ENCODE results near the gene NCAPG2.

DNA sequence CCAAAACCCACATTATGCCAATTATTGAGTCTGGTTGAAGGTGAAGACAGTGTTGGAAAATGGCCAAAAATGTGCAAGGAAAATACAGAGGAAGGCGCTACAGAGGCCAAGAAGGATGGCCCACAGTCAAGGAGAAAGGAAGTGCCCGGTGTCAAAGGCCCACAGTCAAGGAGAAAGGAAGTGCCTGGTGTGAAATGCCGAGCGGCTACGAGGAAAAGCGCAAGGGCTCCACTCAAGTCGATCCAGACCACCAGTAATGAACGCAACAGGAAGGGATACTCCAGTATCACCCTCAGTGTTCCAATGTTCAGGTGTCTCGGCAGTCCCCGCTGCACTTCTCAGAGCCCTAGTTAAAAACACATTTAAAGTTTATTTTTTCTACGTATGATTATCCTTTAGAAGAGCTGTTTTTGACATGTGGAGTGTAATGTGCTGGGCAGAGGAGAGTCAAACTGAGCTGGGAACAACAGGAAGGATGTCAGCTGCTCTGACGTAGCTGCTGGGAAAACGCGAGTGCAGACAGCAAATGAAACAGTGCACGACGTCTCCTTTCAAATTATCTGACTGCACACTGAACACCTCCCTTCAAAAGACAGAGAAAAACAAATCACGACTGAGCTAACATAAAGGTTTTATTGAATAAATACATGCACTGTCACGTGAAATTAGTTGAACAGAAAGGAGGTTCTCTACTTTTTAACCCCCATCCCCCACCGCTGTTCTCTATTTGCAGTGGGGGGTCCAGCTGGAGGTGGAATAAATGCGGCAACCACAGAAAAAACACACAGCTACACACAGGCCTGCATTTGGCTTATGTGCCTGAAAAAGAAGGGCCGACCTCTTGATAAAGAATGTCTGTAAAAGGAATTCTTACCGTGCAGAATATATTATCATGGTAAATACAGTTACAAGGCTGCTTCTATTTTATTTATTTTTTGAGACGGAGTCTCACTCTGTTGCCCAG is 26.1 kb upstream of the NCAPG2 start:
- TF ChIP-seq, protein P1, sequence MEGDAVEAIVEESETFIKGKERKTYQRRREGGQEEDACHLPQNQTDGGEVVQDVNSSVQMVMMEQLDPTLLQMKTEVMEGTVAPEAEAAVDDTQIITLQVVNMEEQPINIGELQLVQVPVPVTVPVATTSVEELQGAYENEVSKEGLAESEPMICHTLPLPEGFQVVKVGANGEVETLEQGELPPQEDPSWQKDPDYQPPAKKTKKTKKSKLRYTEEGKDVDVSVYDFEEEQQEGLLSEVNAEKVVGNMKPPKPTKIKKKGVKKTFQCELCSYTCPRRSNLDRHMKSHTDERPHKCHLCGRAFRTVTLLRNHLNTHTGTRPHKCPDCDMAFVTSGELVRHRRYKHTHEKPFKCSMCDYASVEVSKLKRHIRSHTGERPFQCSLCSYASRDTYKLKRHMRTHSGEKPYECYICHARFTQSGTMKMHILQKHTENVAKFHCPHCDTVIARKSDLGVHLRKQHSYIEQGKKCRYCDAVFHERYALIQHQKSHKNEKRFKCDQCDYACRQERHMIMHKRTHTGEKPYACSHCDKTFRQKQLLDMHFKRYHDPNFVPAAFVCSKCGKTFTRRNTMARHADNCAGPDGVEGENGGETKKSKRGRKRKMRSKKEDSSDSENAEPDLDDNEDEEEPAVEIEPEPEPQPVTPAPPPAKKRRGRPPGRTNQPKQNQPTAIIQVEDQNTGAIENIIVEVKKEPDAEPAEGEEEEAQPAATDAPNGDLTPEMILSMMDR (IDR thresholded peaks at IDR 0.05; ENCODE audit: borderline replicate concordance, extremely low read depth, low read length, poor library complexity, severe bottlenecking) = no peak
- no peak for TF ChIP-seq EZH2 (IDR thresholded peaks at IDR 0.05; ENCODE audit: borderline replicate concordance, low read depth, low read length, severe bottlenecking)
